Vagina (tissue), 2 donors: ENCODE measurements around the gene GUCY1A1.

Experiments
- POLR2A ChIP-seq, 2 donors: fragments of 450-650 bp; IDR thresholded peaks; one replicate each; pipeline ENCODE4 v1.6.1; 2017; ENCODE audit warnings: antibody characterized with exemption in 2 of 2, mild to moderate bottlenecking in 2 of 2, moderate library complexity in 2 of 2
- POLR2AphosphoS5 ChIP-seq, 2 donors: sonication (generic); formaldehyde crosslinking; IDR thresholded peaks; one replicate each; pipeline ENCODE4 v1.9.0; 2017; ENCODE audit warnings: antibody characterized with exemption in 2 of 2, mild to moderate bottlenecking in 2 of 2, low read depth in 1 of 2; ENCODE audit not compliant: insufficient read depth in 1 of 2
- TF ChIP-seq, protein P1 (sequence below), 3 experiments: fragments of 450-650 bp in 2 of 3; fragments of 200-600 bp in 1 of 3; sonication (generic) in 1 of 3; IDR thresholded peaks; one replicate each; pipeline ENCODE4 v1.5.1; 2017 to 2019; ENCODE audit warnings: antibody characterized with exemption in 3 of 3, mild to moderate bottlenecking in 2 of 3, moderate library complexity in 2 of 3

DNA sequence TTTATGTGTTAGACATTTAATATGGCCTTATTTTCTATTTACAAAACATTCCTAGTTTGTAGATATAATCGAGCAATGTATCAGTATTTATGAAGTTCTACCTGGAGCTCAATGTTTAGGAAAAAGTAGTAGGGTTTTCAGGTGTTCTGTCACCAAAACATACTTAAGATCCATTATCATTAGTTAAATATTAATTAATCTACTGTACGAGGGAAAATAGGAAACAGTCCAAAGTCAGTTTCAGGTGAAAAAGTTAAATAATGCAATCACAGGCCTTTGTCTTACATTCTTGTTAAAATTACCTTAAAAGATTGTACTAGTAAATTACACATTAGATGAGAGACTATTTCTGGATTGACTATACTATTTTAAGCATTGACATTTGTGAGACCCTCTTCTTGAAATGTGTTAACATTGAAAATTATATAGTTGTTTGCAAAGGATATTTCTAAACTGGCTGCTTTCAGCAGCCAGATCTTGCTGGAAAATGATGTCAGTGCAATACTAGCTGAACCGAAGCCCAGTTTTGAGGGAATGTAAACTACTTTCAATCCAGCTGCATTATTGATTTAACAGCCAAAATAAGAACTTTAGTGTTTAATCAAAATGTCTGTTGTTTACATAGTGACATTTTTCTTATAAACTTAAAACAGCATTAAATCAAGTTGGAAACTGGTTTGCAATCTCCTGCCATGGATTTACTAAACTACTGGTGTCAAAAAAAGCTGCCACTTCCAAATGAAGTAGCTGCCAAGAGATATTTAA is 111.5 kb downstream of the GUCY1A1 start:
- TF ChIP-seq, protein P1, sequence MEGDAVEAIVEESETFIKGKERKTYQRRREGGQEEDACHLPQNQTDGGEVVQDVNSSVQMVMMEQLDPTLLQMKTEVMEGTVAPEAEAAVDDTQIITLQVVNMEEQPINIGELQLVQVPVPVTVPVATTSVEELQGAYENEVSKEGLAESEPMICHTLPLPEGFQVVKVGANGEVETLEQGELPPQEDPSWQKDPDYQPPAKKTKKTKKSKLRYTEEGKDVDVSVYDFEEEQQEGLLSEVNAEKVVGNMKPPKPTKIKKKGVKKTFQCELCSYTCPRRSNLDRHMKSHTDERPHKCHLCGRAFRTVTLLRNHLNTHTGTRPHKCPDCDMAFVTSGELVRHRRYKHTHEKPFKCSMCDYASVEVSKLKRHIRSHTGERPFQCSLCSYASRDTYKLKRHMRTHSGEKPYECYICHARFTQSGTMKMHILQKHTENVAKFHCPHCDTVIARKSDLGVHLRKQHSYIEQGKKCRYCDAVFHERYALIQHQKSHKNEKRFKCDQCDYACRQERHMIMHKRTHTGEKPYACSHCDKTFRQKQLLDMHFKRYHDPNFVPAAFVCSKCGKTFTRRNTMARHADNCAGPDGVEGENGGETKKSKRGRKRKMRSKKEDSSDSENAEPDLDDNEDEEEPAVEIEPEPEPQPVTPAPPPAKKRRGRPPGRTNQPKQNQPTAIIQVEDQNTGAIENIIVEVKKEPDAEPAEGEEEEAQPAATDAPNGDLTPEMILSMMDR (IDR thresholded peaks at IDR 0.05): no peak
- no peak for TF ChIP-seq POLR2AphosphoS5 (IDR thresholded peaks at IDR 0.05; ENCODE audit: insufficient read depth in 1 of 2, low read depth in 1 of 2)
- TF ChIP-seq POLR2A (IDR thresholded peaks at IDR 0.05): no peak
